Panc1 (cell line): ENCODE results near the gene GNAO1. TPM values are rescaled to one million over a fixed set of nuclear protein-coding genes. Genes with fewer than 3 reads are reported as not detected.

ENCODE experiments used
- ATAC-seq: fragments of 200-7000 bp; cut with Tn5 transposase; 2 replicates; pipeline ENCODE4 v1.9.1; 2020; ENCODE audit warnings: mild to moderate bottlenecking, moderate library complexity
- BruUV-seq: library from RNA; stranded (reverse); fragments of 400-500 nt; replicated peaks from 2 replicates; lab custom pipeline; 2021; lab: Mats Ljungman, UMichigan
- CTCF ChIA-PET: fragments of 300-600 bp; sonication (Branson Sonifier 250); formaldehyde crosslinking; loops from one replicate; lab custom pipeline; 2022; ENCODE audit warnings: antibody characterized with exemption; lab: Charles Lee
- POLR2A ChIA-PET: fragments of 300-600 bp; sonication (Branson Sonifier 250); formaldehyde crosslinking; loops from one replicate; lab custom pipeline; 2022; ENCODE audit warnings: antibody characterized with exemption; lab: Charles Lee
- DNase-seq: peaks from one replicate; pipeline ENCODE4 v3.0.0-alpha.2; 2010; ENCODE audit warnings: low read depth, low spot score
- H3K27ac ChIP-seq: 2 replicates; pipeline ENCODE4 v1.5.1; 2011; ENCODE audit warnings: mild to moderate bottlenecking, low read length, inconsistent platforms
- H3K27me3 ChIP-seq: fragments of 200-500 bp; sonication (Bioruptor generic); 2 replicates; pipeline ENCODE4 v1.6.0; 2014; ENCODE audit warnings: low read length, inconsistent platforms; ENCODE audit not compliant: control insufficient read depth, insufficient read depth
- H3K36me3 ChIP-seq: fragments of 200-500 bp; sonication (Bioruptor generic); 2 replicates; pipeline ENCODE4 v1.5.1; 2014; ENCODE audit warnings: inconsistent platforms, mild to moderate bottlenecking, low read length, moderate library complexity; ENCODE audit not compliant: control insufficient read depth, insufficient read depth
- H3K4me1 ChIP-seq: 2 replicates; pipeline ENCODE4 v1.5.1; 2011; ENCODE audit warnings: inconsistent platforms, mild to moderate bottlenecking, low read length, moderate library complexity; ENCODE audit not compliant: control insufficient read depth, insufficient read depth
- H3K4me3 ChIP-seq, 2 experiments: 2 replicates each; pipeline ENCODE4 v1.5.1; 2011 to 2012; ENCODE audit warnings: low read depth in 2 of 2, low read length in 2 of 2, mild to moderate bottlenecking in 2 of 2, inconsistent platforms in 1 of 2, moderate library complexity in 1 of 2
- H3K9me3 ChIP-seq: fragments of 200-500 bp; sonication (Bioruptor generic); 2 replicates; pipeline ENCODE4 v1.5.1; 2014; ENCODE audit warnings: low read depth, mild to moderate bottlenecking, inconsistent platforms, low read length, moderate library complexity; ENCODE audit not compliant: control insufficient read depth, insufficient read depth
- POLR2AphosphoS5 ChIP-seq: IDR thresholded peaks from 2 replicates; pipeline ENCODE4 v1.6.1; 2012; ENCODE audit warnings: mild to moderate bottlenecking, low read depth, low read length, moderate library complexity
- SIN3A ChIP-seq: IDR thresholded peaks from 2 replicates; pipeline ENCODE4 v1.6.1; 2012; ENCODE audit warnings: low read depth, mild to moderate bottlenecking, low read length, moderate library complexity, borderline replicate concordance; ENCODE audit not compliant: insufficient read depth
- TCF7L2 ChIP-seq: IDR thresholded peaks from 2 replicates; pipeline ENCODE4 v1.6.1; 2011; ENCODE audit warnings: mild to moderate bottlenecking, low read depth, low read length, inconsistent platforms
- in situ Hi-C: cut with HindIII; loops from 2 replicates; pipeline ENCODE4 v1.10.0; 2016; ENCODE audit warnings: low sequenced_read_pairs, low pct_unique_long_range_greater_than_20kb
- intact Hi-C: fragments of 100-400 bp; cut with micrococcal nuclease; formaldehyde crosslinking; loops from one replicate; pipeline ENCODE4 v1.10.0; 2022; ENCODE audit not compliant: unreplicated experiment
- total RNA-seq: library from RNA; stranded (reverse); gene quantifications from one replicate; pipeline ENCODE4 v1.2.1, GENCODE V29; 2021; ENCODE audit not compliant: unreplicated experiment
- TF ChIP-seq, protein P1 (sequence below): fragments of 450-650 bp; IDR thresholded peaks from 2 replicates; pipeline ENCODE4 v1.5.1; 2017; ENCODE audit warnings: mild to moderate bottlenecking
- TF ChIP-seq, protein P2 (sequence below), 2 experiments: IDR thresholded peaks; 2 replicates each; pipeline ENCODE4 v1.6.1; 2011 to 2012; ENCODE audit warnings: low read depth in 2 of 2, control low read depth in 1 of 2, low read length in 1 of 2, mild to moderate bottlenecking in 1 of 2, moderate library complexity in 1 of 2; ENCODE audit not compliant: insufficient read depth in 1 of 2

GNAO1 gene
- total RNA-seq, 1 experiment from 2014 or later: 33.4 TPM

DNA sequence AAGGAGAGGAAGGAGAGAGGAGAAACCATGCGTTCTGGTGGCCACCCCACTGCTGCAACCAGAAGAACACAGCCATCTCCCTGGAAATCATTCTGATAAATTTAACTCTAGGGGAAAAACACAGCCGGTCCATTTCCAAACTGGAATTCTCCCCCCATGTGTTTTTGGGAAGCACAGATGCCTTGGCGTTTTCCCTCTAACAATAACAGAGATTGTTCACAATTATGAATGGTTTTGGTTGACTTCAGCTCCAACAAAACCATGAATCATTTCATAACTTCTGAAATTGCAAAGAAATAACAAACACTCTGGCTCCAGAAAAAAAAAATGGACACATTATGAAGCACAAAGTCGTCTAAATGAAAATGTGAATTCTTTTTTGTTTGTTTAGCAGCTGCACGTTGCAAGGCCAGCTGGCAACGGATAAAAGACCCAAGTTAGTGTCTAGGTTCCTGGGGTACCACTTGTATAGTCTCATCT is 46.2 kb downstream of the GNAO1 start:
- Histone ChIP-seq H3K27me3 (no peaks in the 10 kb centered on the region), H3K9me3 (no peaks in the 10 kb centered on the region), H3K4me3 (no peak overlapping the region), H3K36me3 (no peaks in the 10 kb centered on the region), H3K27ac (no peak overlapping the region), H3K4me1 (peaks cover 11% of the 10 kb centered on the region)
- intact Hi-C loops: no loop called here
- ChIA-PET CTCF (interaction anchor here (0.7 kb wide), 1 partner anchor 684 kb away, joined by 3 read pairs; no protein-coding TSS in a partner anchor), POLR2A (no interaction called here)
- in situ Hi-C loops: no loop called here
- ATAC-seq: no peak
- no peak for DNase-seq
- TF ChIP-seq POLR2AphosphoS5: no peak
- no peak for TF ChIP-seq TCF7L2
- TF ChIP-seq, protein P1, sequence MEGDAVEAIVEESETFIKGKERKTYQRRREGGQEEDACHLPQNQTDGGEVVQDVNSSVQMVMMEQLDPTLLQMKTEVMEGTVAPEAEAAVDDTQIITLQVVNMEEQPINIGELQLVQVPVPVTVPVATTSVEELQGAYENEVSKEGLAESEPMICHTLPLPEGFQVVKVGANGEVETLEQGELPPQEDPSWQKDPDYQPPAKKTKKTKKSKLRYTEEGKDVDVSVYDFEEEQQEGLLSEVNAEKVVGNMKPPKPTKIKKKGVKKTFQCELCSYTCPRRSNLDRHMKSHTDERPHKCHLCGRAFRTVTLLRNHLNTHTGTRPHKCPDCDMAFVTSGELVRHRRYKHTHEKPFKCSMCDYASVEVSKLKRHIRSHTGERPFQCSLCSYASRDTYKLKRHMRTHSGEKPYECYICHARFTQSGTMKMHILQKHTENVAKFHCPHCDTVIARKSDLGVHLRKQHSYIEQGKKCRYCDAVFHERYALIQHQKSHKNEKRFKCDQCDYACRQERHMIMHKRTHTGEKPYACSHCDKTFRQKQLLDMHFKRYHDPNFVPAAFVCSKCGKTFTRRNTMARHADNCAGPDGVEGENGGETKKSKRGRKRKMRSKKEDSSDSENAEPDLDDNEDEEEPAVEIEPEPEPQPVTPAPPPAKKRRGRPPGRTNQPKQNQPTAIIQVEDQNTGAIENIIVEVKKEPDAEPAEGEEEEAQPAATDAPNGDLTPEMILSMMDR: no peak
- TF ChIP-seq SIN3A: no peak
- TF ChIP-seq, protein P2, sequence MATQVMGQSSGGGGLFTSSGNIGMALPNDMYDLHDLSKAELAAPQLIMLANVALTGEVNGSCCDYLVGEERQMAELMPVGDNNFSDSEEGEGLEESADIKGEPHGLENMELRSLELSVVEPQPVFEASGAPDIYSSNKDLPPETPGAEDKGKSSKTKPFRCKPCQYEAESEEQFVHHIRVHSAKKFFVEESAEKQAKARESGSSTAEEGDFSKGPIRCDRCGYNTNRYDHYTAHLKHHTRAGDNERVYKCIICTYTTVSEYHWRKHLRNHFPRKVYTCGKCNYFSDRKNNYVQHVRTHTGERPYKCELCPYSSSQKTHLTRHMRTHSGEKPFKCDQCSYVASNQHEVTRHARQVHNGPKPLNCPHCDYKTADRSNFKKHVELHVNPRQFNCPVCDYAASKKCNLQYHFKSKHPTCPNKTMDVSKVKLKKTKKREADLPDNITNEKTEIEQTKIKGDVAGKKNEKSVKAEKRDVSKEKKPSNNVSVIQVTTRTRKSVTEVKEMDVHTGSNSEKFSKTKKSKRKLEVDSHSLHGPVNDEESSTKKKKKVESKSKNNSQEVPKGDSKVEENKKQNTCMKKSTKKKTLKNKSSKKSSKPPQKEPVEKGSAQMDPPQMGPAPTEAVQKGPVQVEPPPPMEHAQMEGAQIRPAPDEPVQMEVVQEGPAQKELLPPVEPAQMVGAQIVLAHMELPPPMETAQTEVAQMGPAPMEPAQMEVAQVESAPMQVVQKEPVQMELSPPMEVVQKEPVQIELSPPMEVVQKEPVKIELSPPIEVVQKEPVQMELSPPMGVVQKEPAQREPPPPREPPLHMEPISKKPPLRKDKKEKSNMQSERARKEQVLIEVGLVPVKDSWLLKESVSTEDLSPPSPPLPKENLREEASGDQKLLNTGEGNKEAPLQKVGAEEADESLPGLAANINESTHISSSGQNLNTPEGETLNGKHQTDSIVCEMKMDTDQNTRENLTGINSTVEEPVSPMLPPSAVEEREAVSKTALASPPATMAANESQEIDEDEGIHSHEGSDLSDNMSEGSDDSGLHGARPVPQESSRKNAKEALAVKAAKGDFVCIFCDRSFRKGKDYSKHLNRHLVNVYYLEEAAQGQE (IDR thresholded peaks at IDR 0.05; ENCODE audit: insufficient read depth in 1 of 2, low read depth in 2 of 2, low read length in 1 of 2): no peak
- no TSS peak for BruUV-seq

DNA sequence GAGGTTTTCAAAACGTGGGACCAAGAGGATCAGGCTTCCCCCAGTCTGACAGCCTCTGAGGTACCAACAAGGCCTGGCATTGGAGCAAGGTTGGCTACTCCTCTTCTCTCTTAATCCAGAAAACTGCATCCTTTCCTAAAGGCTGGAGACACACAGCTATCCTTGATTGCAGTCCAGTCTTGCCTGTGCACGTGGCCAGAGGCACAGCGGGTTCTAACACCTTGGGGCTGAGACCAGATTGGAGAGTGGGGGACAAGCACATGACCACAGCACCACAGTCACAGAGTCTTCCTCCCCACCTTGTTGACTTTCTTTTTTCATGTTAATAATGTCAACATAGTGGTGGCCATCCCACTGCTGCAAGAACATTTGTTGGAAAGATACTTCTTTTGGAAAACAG is 46.9 kb downstream of the GNAO1 start:
- no peak overlapping the region for H3K27ac ChIP-seq
- H3K27me3 ChIP-seq: no peaks in the 10 kb centered on the region
- intact Hi-C loops (no loop called here), in situ Hi-C loops (no loop called here)
- TF ChIP-seq, protein P2 (IDR thresholded peaks at IDR 0.05; ENCODE audit: insufficient read depth in 1 of 2, low read depth in 2 of 2, low read length in 1 of 2): no peak
- TF ChIP-seq POLR2AphosphoS5: no peak
- no peak for TF ChIP-seq SIN3A
- TF ChIP-seq, protein P1: no peak
- no peak for TF ChIP-seq TCF7L2
- no TSS peak for BruUV-seq
- ATAC-seq (no peak), DNase-seq (no peak)
- no peak overlapping the region for H3K4me3 ChIP-seq
- H3K4me1 ChIP-seq: peaks cover 11% of the 10 kb centered on the region
- POLR2A ChIA-PET: no interaction called here
- CTCF ChIA-PET: no interaction called here
- no peaks in the 10 kb centered on the region for H3K36me3 ChIP-seq
- H3K9me3 ChIP-seq: no peaks in the 10 kb centered on the region
